Measurements from ENCODE around the gene PHF14. TPM values are rescaled to one million over a fixed set of nuclear protein-coding genes. Genes with fewer than 3 reads are reported as not detected.
"Not testable (repeated sequence)": the region's sequence is repeated elsewhere in the genome, so short reads cannot be mapped to it uniquely, and the experiment has no call there.

PHF14 gene
- total RNA-seq (ENCODE audit: insufficient read depth, low replicate concordance), result 99.4 TPM

GRCh38 chr7:10973061-10973941 lies at the start of gene PHF14:
Gene PHF14, plus strand, starts transcription at chr7:10973872. Its CDS starts 452 bp downstream, at chr7:10974324.
- peak; percentile 99 for DNase-seq (ENCODE audit: low spot score)

- no peak for DNase-seq (ENCODE audit: low spot score)
Observed at GRCh38 chr7:10924370-10924769, 49.3 kb upstream of the PHF14 start.

- DNase-seq (ENCODE audit: low spot score), result not testable (repeated sequence)
Observed at GRCh38 chr7:10928203-10928602, 45.5 kb upstream of the PHF14 start.

- DNase-seq (ENCODE audit: low spot score), result peak; percentile 44
Observed at GRCh38 chr7:10930551-10930950, 43.1 kb upstream of the PHF14 start.

GRCh38 chr7:10931161-10931560 lies 42.5 kb upstream of the PHF14 start:
- DNase-seq (ENCODE audit: low spot score), result no peak

GRCh38 chr7:10934292-10934691 lies 39.4 kb upstream of the PHF14 start:
- peak; percentile 68 for DNase-seq (ENCODE audit: low spot score)

GRCh38 chr7:10939237-10939910 lies 34.3 kb upstream of the PHF14 start:
- DNase-seq (ENCODE audit: low spot score), result no peak

GRCh38 chr7:10939911-10940703 lies 33.6 kb upstream of the PHF14 start:
- peak; percentile 97 for DNase-seq (ENCODE audit: low spot score)

GRCh38 chr7:10940704-10941355 lies 32.8 kb upstream of the PHF14 start:
- DNase-seq (ENCODE audit: low spot score), result no peak

- no peak for DNase-seq (ENCODE audit: low spot score)
Observed at GRCh38 chr7:10950494-10950893, 23.2 kb upstream of the PHF14 start.

GRCh38 chr7:10950974-10951578 lies 22.6 kb upstream of the PHF14 start:
- DNase-seq (ENCODE audit: low spot score), result not testable (repeated sequence)

GRCh38 chr7:10952588-10952987 lies 21.1 kb upstream of the PHF14 start:
- DNase-seq (ENCODE audit: low spot score), result no peak

- not testable (repeated sequence) for DNase-seq (ENCODE audit: low spot score)
Observed at GRCh38 chr7:10953078-10953750, 20.5 kb upstream of the PHF14 start.

GRCh38 chr7:10956528-10956927 lies 17.1 kb upstream of the PHF14 start:
- DNase-seq (ENCODE audit: low spot score), result no peak

- not testable (repeated sequence) for DNase-seq (ENCODE audit: low spot score)
Observed at GRCh38 chr7:10960242-10960641, 13.4 kb upstream of the PHF14 start.

- not testable (repeated sequence) for DNase-seq (ENCODE audit: low spot score)
Observed at GRCh38 chr7:10965016-10965415, 8.7 kb upstream of the PHF14 start.

- no peak for DNase-seq (ENCODE audit: low spot score)
Observed at GRCh38 chr7:10972174-10972573, 1.5 kb upstream of the PHF14 start.

- DNase-seq (ENCODE audit: low spot score), result peak; percentile 35
Observed at GRCh38 chr7:10973942-10974911, 555 bp downstream of the PHF14 start.

GRCh38 chr7:10977113-10977512 lies 3.4 kb downstream of the PHF14 start:
- no peak for DNase-seq (ENCODE audit: low spot score)
